CMK (cell line): ENCODE measurements around the gene RANBP3.
"Not testable (repeated sequence)": the region's sequence is repeated elsewhere in the genome, so short reads cannot be mapped to it uniquely, and the experiment has no call there.

ENCODE experiments used
- DNase-seq: peaks from one replicate; pipeline ENCODE4 v3.0.0-alpha.2; 2010; ENCODE audit warnings: low read depth

RANBP3 gene, protein sequence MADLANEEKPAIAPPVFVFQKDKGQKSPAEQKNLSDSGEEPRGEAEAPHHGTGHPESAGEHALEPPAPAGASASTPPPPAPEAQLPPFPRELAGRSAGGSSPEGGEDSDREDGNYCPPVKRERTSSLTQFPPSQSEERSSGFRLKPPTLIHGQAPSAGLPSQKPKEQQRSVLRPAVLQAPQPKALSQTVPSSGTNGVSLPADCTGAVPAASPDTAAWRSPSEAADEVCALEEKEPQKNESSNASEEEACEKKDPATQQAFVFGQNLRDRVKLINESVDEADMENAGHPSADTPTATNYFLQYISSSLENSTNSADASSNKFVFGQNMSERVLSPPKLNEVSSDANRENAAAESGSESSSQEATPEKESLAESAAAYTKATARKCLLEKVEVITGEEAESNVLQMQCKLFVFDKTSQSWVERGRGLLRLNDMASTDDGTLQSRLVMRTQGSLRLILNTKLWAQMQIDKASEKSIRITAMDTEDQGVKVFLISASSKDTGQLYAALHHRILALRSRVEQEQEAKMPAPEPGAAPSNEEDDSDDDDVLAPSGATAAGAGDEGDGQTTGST

DNA sequence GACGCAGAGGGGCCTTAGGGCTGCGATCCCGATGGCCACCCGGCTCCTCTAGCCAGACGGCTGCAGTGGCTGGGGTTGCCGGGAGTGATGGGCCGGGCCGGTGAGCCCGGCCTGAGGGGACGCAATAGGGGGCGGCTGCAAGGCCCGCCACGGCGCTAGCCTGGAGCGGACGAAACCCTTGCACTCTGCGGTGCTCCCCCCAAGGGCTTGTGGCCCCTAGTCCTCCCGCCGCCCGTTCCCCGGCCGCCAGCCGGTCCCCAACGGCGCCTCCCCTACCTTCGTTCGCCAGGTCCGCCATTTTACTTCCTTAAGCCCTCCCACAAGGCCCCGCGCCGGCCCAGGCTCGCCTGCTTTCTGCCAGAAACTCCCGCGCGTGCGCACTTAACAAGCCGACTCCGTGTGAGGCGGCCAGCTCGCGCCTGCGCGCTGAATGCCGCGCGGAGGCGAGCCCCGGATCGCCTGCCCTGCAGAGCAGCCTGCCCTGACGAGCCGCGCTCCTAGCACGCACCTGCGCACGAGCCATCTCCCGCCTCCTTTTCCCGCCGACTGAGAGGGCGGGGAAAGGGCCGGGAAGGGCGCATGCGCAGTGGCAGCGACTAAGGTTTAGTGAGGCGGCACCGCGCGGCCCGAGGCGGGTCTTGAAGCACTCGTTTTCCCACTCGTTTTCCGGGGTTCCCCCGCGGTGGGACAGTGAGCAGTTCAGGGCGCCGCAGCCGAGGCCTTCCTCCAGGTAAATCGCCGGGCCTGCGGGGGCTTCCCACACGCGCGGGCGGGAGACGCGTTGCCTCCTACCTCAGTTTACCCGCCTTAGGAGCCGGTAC is at the start of gene RANBP3:
RANBP3 (minus strand) TSS at position 356 of the 821 bp plus-strand sequence; CDS start at position 298, 58 bp downstream.
- peak; percentile 98 for DNase-seq

- no peak for DNase-seq
Observed at GRCh38 chr19:6026390-6027227, 48.7 kb upstream of the RANBP3 start.

- not testable (repeated sequence) for DNase-seq
Observed at GRCh38 chr19:6024756-6025155, 46.8 kb upstream of the RANBP3 start.

DNA sequence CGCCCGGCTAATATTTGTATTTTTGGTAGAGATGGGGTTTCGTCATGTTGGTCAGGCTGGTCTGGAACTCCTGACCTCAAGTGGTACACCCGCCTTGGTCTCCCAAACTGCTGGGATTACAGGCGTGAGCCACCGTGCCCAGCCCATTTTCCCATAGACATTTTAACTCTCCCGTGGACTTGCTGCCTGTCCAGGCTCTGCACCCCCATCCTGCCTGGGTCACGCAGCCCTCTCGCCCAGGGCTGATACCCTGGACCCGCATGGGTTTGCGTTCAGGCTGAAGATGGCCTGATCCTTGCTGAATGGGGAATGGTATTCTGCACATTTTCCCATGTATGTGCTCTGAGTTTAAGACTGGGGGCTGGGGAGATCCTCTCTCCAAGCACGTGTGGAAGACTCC is 46.0 kb upstream of the RANBP3 start:
- DNase-seq, result no peak

DNA sequence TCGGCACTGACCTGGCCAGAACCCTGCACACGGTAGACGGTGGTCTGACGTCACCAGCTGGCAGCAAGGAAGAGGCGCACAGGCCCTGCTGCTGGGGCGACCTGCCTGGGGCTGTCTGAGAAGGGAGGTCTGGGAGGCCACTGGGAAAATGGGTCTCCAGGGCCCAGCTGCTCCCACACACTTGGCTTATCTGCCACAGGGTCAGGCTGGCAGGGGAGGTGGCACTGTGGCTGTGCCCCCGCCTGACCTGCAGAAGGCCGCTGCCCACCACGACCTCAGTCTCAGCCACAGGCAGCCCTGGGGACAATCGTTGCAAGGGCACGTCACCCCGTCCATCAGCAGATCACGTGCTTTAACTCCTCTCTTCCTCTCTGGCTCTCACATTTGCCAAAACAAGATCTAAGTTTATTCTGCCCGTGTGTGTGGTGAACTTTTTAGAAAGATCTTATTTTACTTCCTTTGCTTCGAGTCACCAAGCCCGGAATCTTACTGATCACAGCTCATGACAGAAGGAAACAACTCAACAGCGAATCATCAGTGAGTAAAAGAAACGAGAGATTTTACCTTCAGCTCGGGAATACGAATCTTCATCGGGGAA is 45.2 kb upstream of the RANBP3 start:
- no peak for DNase-seq

- DNase-seq, result no peak
Observed at GRCh38 chr19:6022570-6023064, 44.7 kb upstream of the RANBP3 start.

DNA sequence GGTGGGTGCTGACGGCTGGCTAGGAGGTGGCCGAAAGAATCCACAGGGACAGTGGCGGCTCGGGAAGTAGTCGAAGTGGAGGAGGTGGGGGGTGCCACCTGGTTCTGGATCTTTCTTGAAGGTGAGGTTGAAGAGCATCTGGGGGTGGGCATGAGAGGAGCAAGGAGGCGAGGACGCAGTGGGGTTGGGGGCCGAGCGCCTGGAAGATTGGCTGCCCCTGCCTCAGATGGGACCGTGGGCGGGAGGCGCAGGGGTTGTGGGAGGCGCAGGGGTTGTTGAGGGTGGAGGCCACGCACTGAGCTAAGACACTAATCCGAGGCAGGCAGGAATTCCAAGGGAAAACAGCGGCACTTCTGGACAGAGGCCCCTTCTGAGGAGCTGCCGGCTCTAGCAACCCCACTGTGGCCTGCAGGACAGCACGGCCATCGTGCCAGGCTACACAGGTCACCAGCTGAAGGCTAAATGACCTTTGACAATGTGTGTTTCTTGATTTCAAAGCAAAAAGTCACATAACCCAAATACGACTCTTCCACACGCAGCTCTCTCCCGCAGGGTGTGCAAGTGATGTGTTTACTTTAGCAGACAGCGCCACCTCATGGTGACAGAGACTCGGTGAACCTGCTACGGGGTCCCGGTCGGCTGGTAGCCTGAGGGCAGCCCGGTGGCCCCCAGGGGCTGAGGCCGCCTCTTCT is 44.1 kb upstream of the RANBP3 start:
- DNase-seq, result peak; percentile 48

GRCh38 chr19:6020972-6021805 is 43.2 kb upstream of the RANBP3 start:
- DNase-seq, result no peak

DNA sequence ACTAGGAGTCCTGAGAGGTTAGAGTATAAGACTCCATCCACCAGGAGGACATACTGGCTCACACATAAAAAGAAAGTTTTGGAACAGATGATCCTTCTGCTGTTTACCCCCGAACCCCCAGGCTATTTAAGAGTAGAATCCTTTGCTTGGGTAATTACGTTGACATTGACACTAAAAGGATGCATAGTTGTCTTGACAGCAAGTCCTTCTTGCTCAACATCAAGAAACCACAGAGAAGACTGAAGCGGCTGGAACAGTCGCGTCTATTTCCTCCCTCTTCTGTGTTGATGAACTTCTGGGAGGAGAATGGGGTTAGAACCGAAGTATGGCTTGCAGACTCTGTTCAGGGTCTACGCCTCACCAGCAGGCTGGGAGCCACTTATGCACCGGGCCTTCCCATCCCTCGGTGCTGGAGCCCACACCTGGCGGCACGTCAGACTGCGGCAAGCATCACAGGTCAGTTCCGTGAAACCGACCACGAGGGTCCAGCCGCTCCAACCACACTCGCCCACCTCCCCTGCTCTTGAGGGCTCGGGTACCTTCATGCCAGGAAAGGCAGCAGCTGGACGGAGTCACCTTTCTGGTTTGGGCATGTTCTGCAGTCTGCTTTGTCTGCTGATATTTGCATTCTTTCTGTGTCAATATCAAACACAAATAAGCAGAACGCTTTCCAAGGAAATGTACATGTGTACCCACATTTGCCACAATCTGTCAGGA is 42.4 kb upstream of the RANBP3 start:
- no peak for DNase-seq

DNA sequence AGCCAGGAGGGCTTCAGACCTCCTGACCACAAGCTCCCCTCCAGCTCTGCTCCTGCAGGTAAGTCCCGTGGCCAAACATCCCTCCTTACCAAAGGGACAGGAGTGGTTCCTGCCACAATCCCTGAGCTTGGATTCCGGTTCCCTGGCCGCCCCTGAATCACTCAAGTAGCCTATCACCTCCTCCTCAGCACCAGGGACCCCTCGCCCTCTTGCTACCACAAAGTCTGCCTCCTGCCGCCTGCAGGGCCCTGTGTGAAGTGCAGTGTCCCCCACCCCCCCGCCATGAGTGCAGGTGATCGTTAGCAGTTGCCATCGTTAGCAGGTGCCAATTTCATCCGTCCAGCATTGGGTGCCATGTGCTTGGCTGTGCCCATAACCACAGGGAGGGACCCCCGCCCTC is 40.8 kb upstream of the RANBP3 start:
- DNase-seq, result no peak

GRCh38 chr19:6017576-6017975 is 39.6 kb upstream of the RANBP3 start:
- DNase-seq, result no peak

GRCh38 chr19:6015841-6016545 is 38.1 kb upstream of the RANBP3 start:
- no peak for DNase-seq

- no peak for DNase-seq
Observed at GRCh38 chr19:6014551-6015135, 36.7 kb upstream of the RANBP3 start.

DNA sequence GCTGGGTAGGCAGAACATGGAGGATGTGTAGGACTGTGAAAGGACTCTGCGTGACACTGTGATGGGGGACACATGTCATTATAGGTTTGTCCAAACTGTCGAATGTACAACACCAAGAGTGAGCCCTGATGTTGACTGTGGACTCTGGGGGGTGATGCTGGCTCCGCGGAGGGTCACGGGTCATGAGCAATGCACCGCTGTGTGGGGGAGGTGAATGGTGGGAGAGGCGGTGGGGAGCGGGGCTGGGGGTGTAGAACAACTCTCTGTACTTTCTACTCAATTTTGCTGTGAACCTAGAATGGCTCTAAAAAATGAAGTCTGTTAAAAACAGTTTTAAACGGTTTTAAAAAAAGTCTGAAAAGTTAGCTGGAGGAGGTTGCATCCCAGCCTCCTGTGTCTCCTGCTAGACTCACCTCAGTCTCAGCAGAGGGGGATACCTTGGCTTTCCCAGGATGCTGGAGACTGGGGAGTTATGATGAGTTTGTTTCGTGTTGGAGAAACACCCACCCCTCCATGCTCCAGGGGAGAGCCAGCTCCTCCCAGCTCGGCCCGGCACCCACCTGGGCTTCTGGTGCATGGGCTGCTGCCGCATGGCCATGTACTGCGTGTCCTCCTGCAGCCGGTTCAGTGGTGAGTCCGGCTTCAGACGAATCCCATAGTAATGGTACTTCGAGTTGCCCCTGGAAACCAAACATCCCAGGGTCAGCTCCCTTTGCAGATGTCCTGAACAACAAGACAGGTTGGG is 34.7 kb upstream of the RANBP3 start:
- no peak for DNase-seq

DNA sequence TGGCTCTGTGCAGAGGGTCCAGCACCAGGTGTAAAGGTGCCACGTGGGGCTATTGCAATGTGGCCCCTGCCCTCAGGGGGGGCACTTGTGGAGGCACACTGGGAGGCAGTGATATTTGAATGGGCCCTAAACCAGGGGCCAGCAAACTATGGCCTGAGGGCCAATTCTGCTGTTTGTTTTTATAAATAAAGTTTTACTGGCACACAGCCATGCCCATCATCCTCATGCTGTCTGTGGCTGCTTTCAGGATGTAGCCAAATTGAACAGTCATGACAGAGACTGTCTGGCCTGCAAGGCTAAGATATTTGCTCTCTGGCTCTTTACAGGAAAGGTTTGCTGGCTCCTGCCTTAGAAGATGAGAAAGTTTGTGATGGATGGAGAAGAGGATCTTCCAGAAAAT is 33.9 kb upstream of the RANBP3 start:
- no peak for DNase-seq

DNA sequence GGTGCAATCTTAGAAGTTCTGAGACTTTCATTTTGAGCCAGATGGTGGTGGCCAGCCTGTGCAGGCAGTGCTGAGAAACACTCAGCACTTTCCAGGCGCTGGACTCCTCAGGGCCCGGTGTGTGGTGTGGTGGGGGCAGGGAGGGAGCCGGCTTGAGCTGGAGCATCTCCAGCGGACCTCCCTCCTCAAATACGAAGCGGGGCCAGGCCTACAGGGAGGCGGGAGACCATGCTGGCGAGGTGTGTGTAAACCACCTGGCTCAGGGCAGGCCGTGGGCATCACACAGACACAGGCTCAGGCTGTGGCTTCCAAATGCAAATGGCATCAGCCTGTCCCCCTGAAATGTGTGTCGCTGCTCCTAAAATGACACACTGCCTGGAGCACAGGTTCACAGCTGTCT is 33.3 kb upstream of the RANBP3 start:
- no peak for DNase-seq

- no peak for DNase-seq
Observed at GRCh38 chr19:6010107-6010506, 32.2 kb upstream of the RANBP3 start.
